Activated CD8-positive, alpha-beta memory T cell treated with anti-CD3 and anti-CD28 coated beads, Interleukin-2, amount 50 U/mL, for 48 hours (primary cell): ENCODE results near the gene GET3.

ENCODE experiments used
- DNase-seq: peaks from one replicate; pipeline ENCODE4 v3.0.0-alpha.2; 2020

The GET3 gene

DNA sequence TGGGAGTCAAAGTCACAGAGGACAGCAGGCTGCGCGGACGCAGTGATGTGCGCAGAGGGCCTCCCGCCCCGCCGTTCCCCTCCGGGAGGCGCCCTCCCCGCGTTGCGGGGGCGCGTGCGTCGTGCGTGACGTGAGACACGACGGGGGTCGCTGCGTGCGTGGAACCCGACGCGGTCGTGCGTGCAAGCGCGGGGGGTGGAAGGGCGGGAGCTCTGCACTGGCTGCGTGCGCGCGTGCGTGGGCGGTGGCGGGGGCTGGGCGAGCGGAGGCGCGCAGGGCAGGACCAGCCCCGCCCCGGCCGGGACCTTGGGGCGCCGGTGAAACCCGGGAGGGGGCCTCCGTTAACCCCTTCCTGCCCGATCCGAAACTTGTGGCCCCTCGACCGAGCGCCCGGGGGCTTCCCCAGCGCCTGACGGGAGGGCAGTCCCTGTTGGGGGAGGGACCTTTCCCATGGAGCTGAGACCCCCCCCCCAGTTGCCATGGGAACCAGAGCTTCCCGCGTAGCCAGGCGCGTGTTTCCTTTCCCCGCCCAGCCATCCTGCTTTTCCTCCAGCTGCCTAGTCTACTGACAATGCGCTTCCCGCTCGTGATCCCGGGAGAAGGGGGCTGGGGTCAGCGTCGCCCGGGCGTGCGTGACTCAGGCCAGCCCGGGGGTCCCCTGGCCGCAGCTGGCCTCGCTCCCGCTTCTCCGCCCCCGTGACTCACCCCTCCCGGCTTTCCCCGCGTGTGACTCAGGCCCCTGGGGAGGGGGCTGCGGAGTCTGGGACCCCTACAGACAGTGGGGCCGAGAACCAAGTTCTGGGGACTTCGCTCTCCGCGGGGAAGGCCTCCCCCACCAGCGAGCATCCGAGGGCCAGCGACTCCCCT lies 45.4 kb downstream of the GET3 start:
- peak; percentile 96 for DNase-seq

- DNase-seq: peak; percentile 88
Measured at GRCh38 chr19:12783291-12783848, 46.1 kb downstream of the GET3 start.

- DNase-seq: peak; percentile 63
Measured at GRCh38 chr19:12783849-12784393, 46.6 kb downstream of the GET3 start.

GRCh38 chr19:12784394-12784870 lies 47.1 kb downstream of the GET3 start:
- peak; percentile 65 for DNase-seq

- peak; percentile 66 for DNase-seq
Measured at GRCh38 chr19:12784871-12785430, 47.7 kb downstream of the GET3 start.

- DNase-seq: peak; percentile 65
Measured at GRCh38 chr19:12785431-12786031, 48.2 kb downstream of the GET3 start.

GRCh38 chr19:12786141-12786870 lies 49.0 kb downstream of the GET3 start:
- DNase-seq: no peak

- no peak for DNase-seq
Measured at GRCh38 chr19:12786952-12787351, 49.7 kb downstream of the GET3 start.

DNA sequence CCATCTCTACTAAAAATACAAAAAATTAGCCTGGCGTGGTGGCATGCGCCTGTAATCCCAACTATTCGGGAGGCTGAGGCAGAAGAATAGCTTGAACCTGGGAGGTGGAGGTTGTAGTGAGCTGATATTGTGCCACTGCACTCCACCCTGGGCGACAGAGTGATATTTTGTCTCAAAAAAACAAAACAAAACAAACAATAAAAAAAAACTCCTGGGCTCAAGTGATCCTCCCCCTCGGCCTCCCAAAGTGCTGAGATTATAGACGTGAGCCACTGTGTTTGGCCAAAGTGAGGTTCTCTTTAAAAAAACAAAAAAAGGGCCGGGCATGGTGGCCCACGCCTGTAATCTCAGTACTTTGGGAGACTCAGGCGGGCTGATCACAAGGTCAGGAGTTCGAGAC lies 50.2 kb downstream of the GET3 start:
- DNase-seq: no peak

DNA sequence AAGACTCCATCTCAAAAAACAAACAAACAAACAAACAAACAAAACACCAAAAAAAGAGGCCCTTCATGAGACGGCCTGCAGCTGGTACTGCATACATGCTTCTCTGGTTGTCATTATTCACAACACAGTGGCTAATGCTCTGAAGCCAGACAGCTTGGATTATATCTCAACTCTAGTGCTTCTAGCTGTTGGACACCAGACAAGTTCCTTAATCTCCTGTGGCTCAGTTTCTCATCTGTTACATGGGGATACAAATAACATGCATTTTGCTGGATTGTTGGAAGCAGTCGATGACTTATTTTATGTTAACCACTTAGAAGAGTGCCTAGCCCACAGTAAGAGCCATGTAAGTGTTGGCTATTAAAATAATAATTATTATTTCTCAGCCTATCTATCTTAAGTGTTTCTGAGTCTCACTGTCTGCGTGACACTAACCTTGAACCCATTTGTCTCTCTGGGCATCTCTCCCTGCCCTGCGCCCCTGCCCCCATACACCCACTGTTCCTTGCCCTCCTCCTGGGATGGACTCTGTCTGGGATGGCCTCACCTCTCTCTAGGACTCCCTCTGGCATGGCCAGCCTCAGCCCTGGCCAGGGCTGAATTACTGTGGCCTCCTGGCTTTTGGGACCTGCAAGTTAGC lies 50.9 kb downstream of the GET3 start:
- no peak for DNase-seq

DNA sequence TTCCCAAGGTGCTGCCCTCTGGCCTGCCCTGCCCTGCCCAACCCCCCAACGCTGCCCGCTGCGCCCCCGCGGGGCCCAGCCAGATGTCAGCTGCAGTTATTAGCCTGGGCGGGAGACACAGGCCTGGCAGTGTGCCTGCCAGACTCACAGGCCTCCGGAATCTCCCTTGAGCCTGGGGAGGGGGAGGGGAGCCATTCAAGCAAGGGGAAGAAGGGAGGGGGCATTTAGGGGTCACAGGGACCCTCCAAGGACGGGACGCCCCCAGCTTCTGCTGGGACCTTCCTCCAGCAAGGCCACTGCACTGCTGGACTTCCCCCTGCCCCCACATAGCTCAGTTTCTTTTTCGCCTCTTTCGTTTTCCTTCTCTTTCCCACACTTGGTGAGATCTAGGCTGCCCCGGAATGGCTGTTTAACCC lies 51.4 kb downstream of the GET3 start:
- peak; percentile 72 for DNase-seq

DNA sequence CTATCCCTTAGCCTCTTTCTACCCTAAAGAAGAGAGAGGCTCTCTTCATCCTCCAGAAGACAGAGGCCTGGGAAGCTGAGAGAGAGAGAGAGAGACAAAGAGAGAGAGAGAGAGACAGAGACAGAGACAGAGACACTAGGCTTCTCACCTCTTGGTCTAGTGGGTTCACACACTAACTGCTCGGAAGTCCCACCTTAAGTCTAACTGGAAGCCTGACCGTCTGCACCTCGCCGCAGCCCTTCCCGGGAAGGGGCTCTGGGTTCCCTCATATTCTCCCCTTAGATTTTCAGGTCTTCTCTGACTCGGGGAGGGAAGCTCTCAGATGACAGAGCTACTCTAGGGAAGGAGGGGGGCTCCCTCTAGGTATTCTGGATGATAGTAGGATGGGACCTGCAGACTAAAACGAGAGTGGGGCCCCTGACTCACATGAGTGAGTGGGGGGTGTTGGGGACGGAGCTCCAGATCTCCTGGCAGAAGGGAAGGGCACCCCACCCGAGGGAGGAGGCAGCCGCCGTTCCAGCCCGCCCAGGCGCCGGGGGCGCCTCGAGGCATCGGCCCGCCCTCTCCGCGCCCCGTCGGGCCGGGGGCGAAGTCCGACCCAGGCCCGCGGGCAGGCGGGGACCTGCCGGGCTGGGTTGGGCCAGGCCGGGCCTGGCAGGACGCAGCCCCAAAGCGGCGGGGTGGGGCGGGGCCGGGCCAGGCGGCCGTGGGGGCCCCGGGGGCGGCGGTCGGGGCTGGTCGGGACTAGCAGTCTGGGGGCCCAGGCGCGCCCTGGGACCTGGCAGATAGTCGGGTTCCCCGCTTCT lies 52.0 kb downstream of the GET3 start:
- no peak for DNase-seq

DNA sequence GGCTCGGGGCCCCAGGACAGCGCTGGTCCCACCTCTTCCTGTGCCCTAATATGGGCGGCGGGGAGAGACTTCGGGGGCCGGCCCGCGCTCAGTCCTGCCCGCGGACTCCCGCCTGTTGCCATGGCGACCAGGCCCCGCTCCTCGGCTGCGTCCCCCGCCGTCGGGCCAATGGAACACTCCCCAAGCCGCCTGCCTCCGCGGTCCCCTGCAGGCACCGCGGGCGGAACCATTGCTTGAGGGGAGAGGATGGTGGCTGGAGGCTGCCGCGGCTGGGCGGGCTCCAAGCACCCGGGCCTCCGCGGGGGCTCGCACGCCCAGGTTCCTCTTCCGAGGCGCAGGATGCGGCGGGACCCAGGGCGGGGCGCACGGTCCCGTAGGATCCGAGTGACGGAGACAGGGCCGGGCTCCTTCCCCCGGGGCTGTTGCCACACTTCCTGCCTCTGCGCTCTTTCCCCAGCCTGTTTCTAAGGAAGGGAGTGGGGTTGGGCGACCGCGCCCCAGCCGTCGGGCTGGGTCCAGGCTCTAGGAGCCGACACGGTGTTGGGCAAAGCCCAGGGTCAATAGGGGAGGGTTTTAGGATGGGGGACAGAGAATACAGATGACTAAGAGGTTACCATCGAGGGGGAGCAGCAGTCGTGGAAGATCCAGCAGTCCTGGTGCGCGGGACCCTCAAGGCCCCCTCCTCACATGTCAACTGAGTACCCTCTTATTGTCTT lies 52.8 kb downstream of the GET3 start:
- peak; percentile 98 for DNase-seq

DNA sequence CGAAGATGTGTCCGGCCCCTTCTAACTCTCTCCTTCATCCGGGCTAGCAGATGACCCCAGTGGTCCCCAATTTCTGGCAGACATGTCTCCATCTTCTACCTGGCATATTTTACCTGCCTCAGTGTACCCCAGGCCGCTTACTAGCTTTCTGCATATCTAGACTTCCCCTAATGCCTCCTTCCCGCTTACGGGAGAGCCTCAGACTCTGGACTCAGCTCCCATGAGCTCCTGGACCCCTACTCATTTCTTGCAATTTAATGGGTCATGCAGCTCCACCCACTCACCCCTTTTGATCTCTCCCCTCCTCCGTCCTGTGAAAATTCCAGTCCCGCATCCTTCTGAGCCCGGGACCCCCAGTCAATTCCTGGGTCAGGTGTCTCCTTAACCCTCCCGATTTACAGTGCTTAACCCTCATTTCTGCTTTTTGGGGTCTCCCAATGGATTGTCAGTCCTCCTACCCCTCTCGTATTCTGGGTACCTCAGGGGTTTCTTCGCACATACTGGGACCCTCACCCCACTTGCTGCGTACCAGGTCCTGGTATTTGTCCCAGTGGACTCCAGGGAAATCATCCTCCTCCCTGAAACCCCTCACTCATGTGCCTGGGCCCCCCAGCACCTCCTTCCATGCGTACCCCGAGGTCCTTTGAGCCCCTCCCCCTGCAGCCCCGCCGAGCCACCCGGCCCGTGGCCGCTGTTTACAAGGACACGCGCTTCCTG lies 53.5 kb downstream of the GET3 start:
- DNase-seq: peak; percentile 66

GRCh38 chr19:12791345-12792050 lies 54.2 kb downstream of the GET3 start, which contains the start of gene JUNB:
TSS of gene JUNB (plus strand) at chr19:12791486. CDS start at chr19:12791772, 286 bp downstream.
- DNase-seq: peak; percentile 99

DNA sequence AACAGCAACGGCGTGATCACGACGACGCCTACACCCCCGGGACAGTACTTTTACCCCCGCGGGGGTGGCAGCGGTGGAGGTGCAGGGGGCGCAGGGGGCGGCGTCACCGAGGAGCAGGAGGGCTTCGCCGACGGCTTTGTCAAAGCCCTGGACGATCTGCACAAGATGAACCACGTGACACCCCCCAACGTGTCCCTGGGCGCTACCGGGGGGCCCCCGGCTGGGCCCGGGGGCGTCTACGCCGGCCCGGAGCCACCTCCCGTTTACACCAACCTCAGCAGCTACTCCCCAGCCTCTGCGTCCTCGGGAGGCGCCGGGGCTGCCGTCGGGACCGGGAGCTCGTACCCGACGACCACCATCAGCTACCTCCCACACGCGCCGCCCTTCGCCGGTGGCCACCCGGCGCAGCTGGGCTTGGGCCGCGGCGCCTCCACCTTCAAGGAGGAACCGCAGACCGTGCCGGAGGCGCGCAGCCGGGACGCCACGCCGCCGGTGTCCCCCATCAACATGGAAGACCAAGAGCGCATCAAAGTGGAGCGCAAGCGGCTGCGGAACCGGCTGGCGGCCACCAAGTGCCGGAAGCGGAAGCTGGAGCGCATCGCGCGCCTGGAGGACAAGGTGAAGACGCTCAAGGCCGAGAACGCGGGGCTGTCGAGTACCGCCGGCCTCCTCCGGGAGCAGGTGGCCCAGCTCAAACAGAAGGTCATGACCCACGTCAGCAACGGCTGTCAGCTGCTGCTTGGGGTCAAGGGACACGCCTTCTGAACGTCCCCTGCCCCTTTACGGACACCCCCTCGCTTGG lies 55.0 kb downstream of the GET3 start:
- DNase-seq: peak; percentile 88

GRCh38 chr19:12792853-12793289 lies 55.6 kb downstream of the GET3 start:
- DNase-seq: peak; percentile 66
